Measurements from ENCODE around the gene DGAT2.

DGAT2 gene

DNA sequence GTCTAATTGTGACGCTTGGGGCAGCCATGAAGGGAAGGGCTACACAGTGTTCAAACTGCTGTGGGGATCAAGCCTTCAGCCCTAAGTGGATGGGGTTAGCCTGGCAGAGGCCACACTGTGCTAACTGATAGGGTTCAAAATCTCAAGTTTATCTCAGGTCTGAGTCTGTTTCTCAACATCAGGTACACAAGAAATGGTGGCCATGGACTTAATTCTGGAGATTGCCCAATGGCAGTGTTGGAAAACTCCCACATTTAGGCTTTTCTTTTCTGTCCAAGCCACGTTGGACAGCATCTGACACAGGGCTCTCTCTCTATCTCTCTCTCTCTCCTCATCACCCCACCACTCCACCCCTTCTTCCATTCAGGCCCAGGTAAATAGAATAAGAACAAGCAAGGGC, 10.9 kb upstream of the DGAT2 start:
- Histone ChIP-seq H3K4me3 (ENCODE audit: low read length in 2 of 2) (no peak overlapping the region), H3K27me3 (ENCODE audit: control insufficient read depth in 1 of 2, insufficient read depth in 2 of 2, low read length in 2 of 2) (no peaks in the 10 kb centered on the region)

DNA sequence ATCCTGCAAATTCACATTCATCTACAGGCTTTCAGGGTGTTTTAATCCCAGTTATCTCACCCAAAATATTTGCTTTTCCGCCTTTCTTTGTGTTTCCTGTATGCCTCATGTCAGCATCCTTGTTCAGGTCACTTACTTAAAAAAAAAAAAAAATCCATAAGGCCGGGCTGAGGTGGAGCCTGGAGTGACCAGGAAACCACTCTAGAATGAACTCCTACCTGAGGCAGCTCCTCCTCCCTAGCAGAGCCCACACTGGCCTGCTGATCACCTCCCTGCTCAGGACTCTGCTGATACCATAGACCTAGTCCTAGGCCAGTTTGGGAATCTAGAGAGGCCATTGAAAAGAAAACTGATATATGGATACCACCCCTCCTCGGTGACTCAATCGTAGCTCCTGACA, 8.7 kb upstream of the DGAT2 start:
- Histone ChIP-seq H3K9me3 (ENCODE audit: control insufficient read depth in 2 of 2, low read length in 2 of 2) (no peaks in the 10 kb centered on the region), H3K4me3 (ENCODE audit: low read length in 2 of 2) (no peak overlapping the region), H3K4me1 (ENCODE audit: control insufficient read depth, insufficient read depth, low read length) (no peaks in the 10 kb centered on the region), H3K36me3 (ENCODE audit: control insufficient read depth in 2 of 2, insufficient read depth in 2 of 2, low read length in 2 of 2) (no peaks in the 10 kb centered on the region), H3K27me3 (ENCODE audit: control insufficient read depth in 1 of 2, insufficient read depth in 2 of 2, low read length in 2 of 2) (no peaks in the 10 kb centered on the region), H3K27ac (ENCODE audit: low read length) (no peak overlapping the region), H3K9ac (ENCODE audit: low read length in 2 of 2) (no peak overlapping the region)

More for the DNA sequence above, 10.9 kb upstream of the DGAT2 start:
- no peaks in the 10 kb centered on the region for H3K4me1 ChIP-seq (ENCODE audit: control insufficient read depth, insufficient read depth, low read length)
- H3K9me3 ChIP-seq (ENCODE audit: control insufficient read depth in 2 of 2, low read length in 2 of 2), result no peaks in the 10 kb centered on the region
- H3K36me3 ChIP-seq (ENCODE audit: control insufficient read depth in 2 of 2, insufficient read depth in 2 of 2, low read length in 2 of 2), result no peaks in the 10 kb centered on the region
- no peak overlapping the region for H3K27ac ChIP-seq (ENCODE audit: low read length)
- no peak overlapping the region for H3K9ac ChIP-seq (ENCODE audit: low read length in 2 of 2)

DNA sequence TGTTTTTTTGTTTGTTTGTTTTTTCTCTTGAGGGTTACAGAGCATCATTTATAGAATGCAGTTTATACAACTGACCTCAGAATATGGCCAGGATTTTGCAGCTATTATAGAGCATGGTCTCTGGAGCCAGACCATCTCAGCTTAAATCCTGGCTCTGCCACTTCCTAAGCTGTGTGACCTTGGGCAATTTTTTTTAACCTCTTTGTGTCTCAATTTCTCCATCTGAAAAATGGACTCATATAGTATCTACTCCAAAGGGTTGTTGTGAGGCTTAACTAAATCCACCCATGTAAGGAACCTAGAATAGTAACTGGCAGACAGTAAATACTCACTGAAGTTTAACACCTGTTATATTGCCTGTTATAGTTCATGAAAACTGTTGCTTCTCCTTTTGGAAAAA, 8.3 kb upstream of the DGAT2 start:
- H3K4me1 ChIP-seq (ENCODE audit: control insufficient read depth, insufficient read depth, low read length), result no peaks in the 10 kb centered on the region

DNA sequence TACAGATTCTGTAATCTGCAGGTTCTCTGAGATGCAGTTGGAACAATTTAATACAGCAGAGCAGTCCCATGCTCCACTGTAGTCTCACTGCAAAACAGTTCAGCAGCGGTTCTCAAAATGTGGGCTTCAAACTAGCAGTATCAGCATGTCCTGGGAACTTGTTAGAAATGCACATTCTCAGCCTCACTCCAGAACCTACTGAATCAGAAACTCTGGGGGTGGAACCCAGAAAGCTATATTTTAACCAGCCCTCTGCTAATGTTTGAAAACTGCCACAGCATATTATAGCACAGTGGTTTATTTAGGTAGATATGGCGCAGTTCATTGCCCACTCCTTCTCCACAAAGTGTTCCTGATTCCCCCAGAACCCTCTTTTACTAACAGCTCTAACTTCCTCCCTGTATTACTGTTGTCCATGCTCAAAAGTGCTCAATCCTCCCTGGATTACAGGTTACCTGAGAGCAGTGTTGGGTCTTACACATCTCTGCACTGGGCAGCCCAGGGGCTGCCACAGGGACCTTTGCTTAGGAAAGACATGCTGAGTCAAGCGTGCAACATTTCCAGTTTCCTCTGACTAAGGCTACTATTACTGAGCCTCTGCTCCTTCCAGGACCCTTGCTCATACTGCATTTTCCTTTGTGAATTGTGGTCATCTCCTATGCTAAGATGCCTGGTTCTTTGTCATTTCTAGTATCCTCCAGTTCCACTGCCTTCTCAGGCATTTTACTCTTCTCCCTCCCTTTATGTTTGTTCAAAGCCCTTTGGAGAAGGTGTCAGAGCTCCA, 7.7 kb upstream of the DGAT2 start:
- H3K27me3 ChIP-seq (ENCODE audit: control insufficient read depth in 1 of 2, insufficient read depth in 2 of 2, low read length in 2 of 2), result no peaks in the 10 kb centered on the region
- no peaks in the 10 kb centered on the region for H3K36me3 ChIP-seq (ENCODE audit: control insufficient read depth in 2 of 2, insufficient read depth in 2 of 2, low read length in 2 of 2)
- no peak overlapping the region for H3K27ac ChIP-seq (ENCODE audit: low read length)
- H3K9me3 ChIP-seq (ENCODE audit: control insufficient read depth in 2 of 2, low read length in 2 of 2), result no peaks in the 10 kb centered on the region
- no peak overlapping the region for H3K9ac ChIP-seq (ENCODE audit: low read length in 2 of 2)
- H3K4me1 ChIP-seq (ENCODE audit: control insufficient read depth, insufficient read depth, low read length), result no peaks in the 10 kb centered on the region
- no peak overlapping the region for H3K4me3 ChIP-seq (ENCODE audit: low read length in 2 of 2)

More for the DNA sequence above, 8.3 kb upstream of the DGAT2 start:
- Histone ChIP-seq H3K27ac (ENCODE audit: low read length) (no peak overlapping the region), H3K36me3 (ENCODE audit: control insufficient read depth in 2 of 2, insufficient read depth in 2 of 2, low read length in 2 of 2) (no peaks in the 10 kb centered on the region), H3K9ac (ENCODE audit: low read length in 2 of 2) (no peak overlapping the region), H3K27me3 (ENCODE audit: control insufficient read depth in 1 of 2, insufficient read depth in 2 of 2, low read length in 2 of 2) (no peaks in the 10 kb centered on the region), H3K9me3 (ENCODE audit: control insufficient read depth in 2 of 2, low read length in 2 of 2) (no peaks in the 10 kb centered on the region), H3K4me3 (ENCODE audit: low read length in 2 of 2) (no peak overlapping the region)

DNA sequence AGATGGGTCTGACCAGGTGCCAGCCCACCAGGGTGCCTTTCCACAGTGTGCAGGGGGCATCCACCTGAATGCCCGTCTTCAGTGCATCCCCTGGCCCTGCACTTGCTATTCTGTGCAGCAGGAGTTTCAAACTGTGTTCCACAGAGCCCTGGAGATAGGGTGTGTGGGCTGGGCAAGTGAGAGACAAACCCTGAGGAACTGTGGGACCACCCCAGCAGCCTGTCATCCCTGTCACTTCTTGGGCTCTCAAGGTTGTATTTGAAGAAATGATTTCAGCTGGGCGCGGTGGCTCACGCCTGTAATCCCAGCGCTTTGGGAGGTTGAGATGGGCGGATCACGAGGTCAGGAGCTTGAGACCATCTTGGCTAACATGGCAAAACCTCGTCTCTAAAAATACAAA, 6.4 kb upstream of the DGAT2 start:
- Histone ChIP-seq H3K4me1 (ENCODE audit: control insufficient read depth, insufficient read depth, low read length) (no peaks in the 10 kb centered on the region), H3K4me3 (ENCODE audit: low read length in 2 of 2) (no peak overlapping the region), H3K9ac (ENCODE audit: low read length in 2 of 2) (no peak overlapping the region), H3K27ac (ENCODE audit: low read length) (no peak overlapping the region), H3K36me3 (ENCODE audit: control insufficient read depth in 2 of 2, insufficient read depth in 2 of 2, low read length in 2 of 2) (no peaks in the 10 kb centered on the region), H3K9me3 (ENCODE audit: control insufficient read depth in 2 of 2, low read length in 2 of 2) (no peaks in the 10 kb centered on the region), H3K27me3 (ENCODE audit: control insufficient read depth in 1 of 2, insufficient read depth in 2 of 2, low read length in 2 of 2) (no peaks in the 10 kb centered on the region)

DNA sequence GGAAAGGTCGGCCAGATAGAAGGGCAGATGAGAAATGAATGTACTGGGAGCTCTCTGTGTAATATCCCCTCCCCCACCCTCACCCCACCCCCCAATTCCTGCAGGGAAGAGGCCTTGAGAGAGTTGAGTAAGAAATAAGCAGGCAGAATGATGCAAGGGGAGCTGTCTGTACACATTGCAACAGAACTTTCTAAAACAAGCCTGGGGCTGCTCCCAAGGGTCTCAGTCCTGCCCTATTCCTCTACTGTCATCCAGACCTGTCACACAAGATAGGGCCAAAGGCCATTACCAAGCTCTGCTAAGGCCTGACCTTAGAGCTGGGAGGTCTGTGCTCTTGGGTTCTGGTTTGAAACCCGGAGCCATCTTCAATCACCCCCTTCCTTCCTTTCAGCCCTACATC, 5.7 kb upstream of the DGAT2 start:
- Histone ChIP-seq H3K27me3 (ENCODE audit: control insufficient read depth in 1 of 2, insufficient read depth in 2 of 2, low read length in 2 of 2) (no peaks in the 10 kb centered on the region), H3K4me3 (ENCODE audit: low read length in 2 of 2) (no peak overlapping the region), H3K4me1 (ENCODE audit: control insufficient read depth, insufficient read depth, low read length) (peaks cover 4% of the 10 kb centered on the region), H3K9me3 (ENCODE audit: control insufficient read depth in 2 of 2, low read length in 2 of 2) (no peaks in the 10 kb centered on the region), H3K9ac (ENCODE audit: low read length in 2 of 2) (no peak overlapping the region), H3K36me3 (ENCODE audit: control insufficient read depth in 2 of 2, insufficient read depth in 2 of 2, low read length in 2 of 2) (no peaks in the 10 kb centered on the region), H3K27ac (ENCODE audit: low read length) (no peak overlapping the region)

DNA sequence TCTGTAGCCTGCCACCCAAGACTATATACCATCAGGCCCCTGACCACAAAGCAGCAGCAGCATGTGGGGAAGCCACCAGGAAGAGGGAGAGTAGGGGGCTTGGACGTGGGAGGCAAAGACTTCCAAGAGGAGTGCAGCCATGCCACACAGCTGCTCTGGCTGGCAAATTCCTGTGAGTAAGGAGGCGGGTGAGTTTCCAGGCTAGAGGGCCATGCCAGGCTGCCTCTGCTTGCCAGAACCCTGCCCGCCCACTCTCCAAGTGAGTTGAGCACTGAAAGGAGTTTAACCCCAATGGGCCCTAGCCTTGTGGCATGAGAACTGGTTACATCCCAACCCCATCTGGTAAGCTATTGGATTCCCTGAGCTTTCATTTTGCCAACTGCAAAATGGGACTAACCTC, 4.7 kb upstream of the DGAT2 start:
- no peak overlapping the region for H3K27ac ChIP-seq (ENCODE audit: low read length)
- H3K4me1 ChIP-seq (ENCODE audit: control insufficient read depth, insufficient read depth, low read length), result peaks cover 13% of the 10 kb centered on the region
- no peaks in the 10 kb centered on the region for H3K9me3 ChIP-seq (ENCODE audit: control insufficient read depth in 2 of 2, low read length in 2 of 2)
- H3K4me3 ChIP-seq (ENCODE audit: low read length in 2 of 2), result no peak overlapping the region
- no peaks in the 10 kb centered on the region for H3K36me3 ChIP-seq (ENCODE audit: control insufficient read depth in 2 of 2, insufficient read depth in 2 of 2, low read length in 2 of 2)
- no peaks in the 10 kb centered on the region for H3K27me3 ChIP-seq (ENCODE audit: control insufficient read depth in 1 of 2, insufficient read depth in 2 of 2, low read length in 2 of 2)
- H3K9ac ChIP-seq (ENCODE audit: low read length in 2 of 2), result no peak overlapping the region

DNA sequence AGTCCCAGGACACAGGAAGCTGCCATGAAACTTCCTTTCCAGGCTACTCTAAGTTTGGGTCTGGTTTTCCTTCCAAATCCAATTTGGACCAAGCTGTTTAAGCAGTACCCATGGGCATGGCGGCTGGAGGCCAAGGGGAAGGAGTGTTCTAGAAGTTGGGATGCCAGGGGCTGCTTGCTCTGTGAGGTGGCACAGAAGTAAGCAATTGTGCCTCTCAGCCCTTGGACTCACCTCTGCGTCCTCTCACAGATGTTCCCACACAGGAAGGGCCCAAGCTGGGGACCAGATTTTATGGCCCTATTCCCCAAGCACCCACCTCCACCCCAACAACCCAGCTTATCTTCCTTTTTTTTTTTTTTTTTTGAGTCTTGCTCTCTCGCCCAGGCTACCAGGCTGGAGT, 3.5 kb upstream of the DGAT2 start:
- no peaks in the 10 kb centered on the region for H3K9me3 ChIP-seq (ENCODE audit: control insufficient read depth in 2 of 2, low read length in 2 of 2)
- H3K4me3 ChIP-seq (ENCODE audit: low read length in 2 of 2), result no peak overlapping the region
- no peak overlapping the region for H3K9ac ChIP-seq (ENCODE audit: low read length in 2 of 2)
- no peak overlapping the region for H3K27ac ChIP-seq (ENCODE audit: low read length)
- no peaks in the 10 kb centered on the region for H3K36me3 ChIP-seq (ENCODE audit: control insufficient read depth in 2 of 2, insufficient read depth in 2 of 2, low read length in 2 of 2)
- peaks cover 18% of the 10 kb centered on the region for H3K4me1 ChIP-seq (ENCODE audit: control insufficient read depth, insufficient read depth, low read length)
- H3K27me3 ChIP-seq (ENCODE audit: control insufficient read depth in 1 of 2, insufficient read depth in 2 of 2, low read length in 2 of 2), result no peaks in the 10 kb centered on the region

DNA sequence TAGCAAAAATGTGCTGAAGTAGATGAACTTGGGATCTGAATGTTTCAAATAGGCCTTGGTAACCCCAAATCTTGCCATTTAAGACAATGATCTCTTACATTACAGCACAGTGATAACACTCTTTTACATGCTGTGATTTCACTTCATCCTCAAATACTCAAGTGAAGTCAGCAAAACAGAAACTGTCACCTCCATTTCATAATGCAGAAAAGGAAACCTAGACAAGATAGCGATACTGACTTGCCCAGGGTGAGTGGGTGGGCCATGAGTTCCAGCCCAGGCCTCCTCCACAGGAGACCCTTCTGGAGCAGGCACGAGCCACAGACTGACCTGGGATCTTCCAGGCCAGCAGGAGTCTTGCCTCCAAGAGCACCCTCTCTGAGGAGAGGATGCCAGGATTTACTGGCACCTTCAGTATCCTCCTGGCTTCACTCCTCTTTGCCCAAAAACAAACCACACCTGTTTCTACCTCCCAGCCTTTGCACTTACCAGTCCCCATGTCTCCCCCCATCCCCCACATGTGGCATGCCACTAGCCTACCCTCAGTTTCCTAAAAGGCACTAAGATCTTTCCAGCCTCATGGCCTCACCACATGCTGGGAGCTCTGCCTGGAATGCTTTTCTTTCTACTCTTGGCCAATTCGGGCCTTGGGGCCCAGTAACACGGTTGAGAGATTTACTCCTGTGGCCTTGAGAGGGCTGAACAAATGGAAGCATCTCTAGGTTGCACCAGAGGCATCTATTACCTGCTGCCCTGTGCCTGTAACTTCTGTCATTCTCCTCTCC, 1.9 kb upstream of the DGAT2 start:
- Histone ChIP-seq H3K9me3 (ENCODE audit: control insufficient read depth in 2 of 2, low read length in 2 of 2) (no peaks in the 10 kb centered on the region), H3K4me1 (ENCODE audit: control insufficient read depth, insufficient read depth, low read length) (peaks cover 18% of the 10 kb centered on the region), H3K27ac (ENCODE audit: low read length) (no peak overlapping the region), H3K27me3 (ENCODE audit: control insufficient read depth in 1 of 2, insufficient read depth in 2 of 2, low read length in 2 of 2) (no peaks in the 10 kb centered on the region), H3K4me3 (ENCODE audit: low read length in 2 of 2) (no peak overlapping the region), H3K9ac (ENCODE audit: low read length in 2 of 2) (no peak overlapping the region), H3K36me3 (ENCODE audit: control insufficient read depth in 2 of 2, insufficient read depth in 2 of 2, low read length in 2 of 2) (no peaks in the 10 kb centered on the region)

DNA sequence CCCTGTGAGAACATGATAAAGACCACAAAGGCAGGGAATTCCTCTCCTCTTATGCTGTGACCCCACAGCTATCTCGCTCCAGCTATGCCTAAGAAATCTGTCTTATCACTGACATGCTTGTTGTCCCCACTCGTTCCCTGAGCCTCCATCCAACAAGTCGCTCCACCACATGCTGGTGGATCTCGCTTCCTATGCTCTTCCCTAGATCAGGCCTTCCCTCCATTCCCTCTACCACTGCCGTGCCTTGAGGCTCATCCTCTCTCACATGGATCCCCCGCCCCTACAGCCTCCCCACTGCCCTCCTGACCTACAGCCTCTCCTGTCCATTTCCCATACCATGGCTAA, 1.4 kb upstream of the DGAT2 start:
- H3K9ac ChIP-seq (ENCODE audit: low read length in 2 of 2), result no peak overlapping the region
- no peaks in the 10 kb centered on the region for H3K9me3 ChIP-seq (ENCODE audit: control insufficient read depth in 2 of 2, low read length in 2 of 2)
- H3K27me3 ChIP-seq (ENCODE audit: control insufficient read depth in 1 of 2, insufficient read depth in 2 of 2, low read length in 2 of 2), result no peaks in the 10 kb centered on the region
- no peak overlapping the region for H3K27ac ChIP-seq (ENCODE audit: low read length)
- peaks cover 18% of the 10 kb centered on the region for H3K4me1 ChIP-seq (ENCODE audit: control insufficient read depth, insufficient read depth, low read length)
- H3K36me3 ChIP-seq (ENCODE audit: control insufficient read depth in 2 of 2, insufficient read depth in 2 of 2, low read length in 2 of 2), result no peaks in the 10 kb centered on the region
- H3K4me3 ChIP-seq (ENCODE audit: low read length in 2 of 2), result no peak overlapping the region

DNA sequence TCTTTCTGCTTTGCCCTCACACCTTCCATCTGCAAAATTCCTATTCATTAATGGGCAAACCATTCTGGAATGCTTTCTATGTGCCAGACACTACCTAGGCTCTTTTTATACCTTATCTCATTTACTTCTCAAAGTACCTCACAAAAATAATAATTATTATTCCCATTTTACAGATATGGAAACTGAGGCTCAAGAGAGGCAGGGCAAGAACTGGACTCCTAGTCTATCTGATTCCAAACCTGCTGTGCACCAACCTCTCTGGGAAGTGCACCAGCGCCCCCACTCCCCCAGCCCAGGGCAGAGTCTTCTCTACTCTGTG, 826 bp upstream of the DGAT2 start:
- H3K36me3 ChIP-seq (ENCODE audit: control insufficient read depth in 2 of 2, insufficient read depth in 2 of 2, low read length in 2 of 2), result no peaks in the 10 kb centered on the region
- H3K4me3 ChIP-seq (ENCODE audit: low read length in 2 of 2), result peak overlapping the region; percentile 63 to 69
- H3K27ac ChIP-seq (ENCODE audit: low read length), result no peak overlapping the region
- no peak overlapping the region for H3K9ac ChIP-seq (ENCODE audit: low read length in 2 of 2)
- no peaks in the 10 kb centered on the region for H3K9me3 ChIP-seq (ENCODE audit: control insufficient read depth in 2 of 2, low read length in 2 of 2)
- H3K27me3 ChIP-seq (ENCODE audit: control insufficient read depth in 1 of 2, insufficient read depth in 2 of 2, low read length in 2 of 2), result no peaks in the 10 kb centered on the region
- H3K4me1 ChIP-seq (ENCODE audit: control insufficient read depth, insufficient read depth, low read length), result peaks cover 18% of the 10 kb centered on the region
